NCI-H1092 (cell line): ENCODE data around the gene KCNN3.

ENCODE experiments used
- DNase-seq: peaks from one replicate; lab custom pipeline; 2025; lab: John Stamatoyannopoulos, UW

KCNN3 gene

GRCh38 chr1:154659823-154660592, 210.1 kb downstream of the KCNN3 start:
- DNase-seq: no peak

DNA sequence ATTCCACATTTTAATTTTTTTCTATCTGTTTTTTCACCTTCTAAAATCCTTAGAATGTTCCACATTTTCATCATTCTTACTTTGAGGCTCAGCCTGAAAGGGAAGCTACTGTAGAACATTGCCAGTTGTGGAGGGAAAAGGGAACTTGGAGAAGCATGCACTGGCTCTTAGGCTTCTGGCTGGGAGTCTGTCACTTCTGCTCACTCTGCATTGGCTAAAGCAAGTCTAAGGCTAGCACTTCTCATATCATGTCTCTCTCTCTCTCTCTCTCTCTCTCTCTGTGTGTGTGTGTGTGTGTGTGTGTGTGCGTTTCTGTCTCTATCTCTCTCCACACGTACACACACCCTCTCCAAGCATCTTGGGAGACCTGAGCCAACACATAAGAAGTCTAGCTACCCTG, 212.5 kb downstream of the KCNN3 start:
- no peak for DNase-seq

DNA sequence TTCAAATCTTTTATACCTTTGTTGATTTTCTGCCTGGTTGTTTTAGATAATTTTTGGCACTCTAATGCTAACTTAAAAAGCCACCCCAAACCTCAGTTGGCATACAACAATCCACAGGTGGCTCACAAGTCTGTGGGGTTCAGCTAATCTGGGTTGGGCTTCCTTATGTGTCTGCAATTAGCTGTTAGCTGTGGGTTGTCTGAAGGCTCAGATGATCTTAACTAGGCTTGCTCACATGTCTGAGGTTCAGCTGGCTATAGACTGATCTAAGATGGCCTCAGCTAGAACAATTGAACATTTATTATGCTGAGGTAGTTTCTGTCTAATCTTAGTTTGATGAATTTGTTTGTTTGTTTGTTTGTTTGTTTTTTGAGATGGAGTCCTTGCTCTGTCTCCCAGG, 217.2 kb downstream of the KCNN3 start:
- DNase-seq: no peak
